Measurements from ENCODE around the gene FERMT1.

DNA sequence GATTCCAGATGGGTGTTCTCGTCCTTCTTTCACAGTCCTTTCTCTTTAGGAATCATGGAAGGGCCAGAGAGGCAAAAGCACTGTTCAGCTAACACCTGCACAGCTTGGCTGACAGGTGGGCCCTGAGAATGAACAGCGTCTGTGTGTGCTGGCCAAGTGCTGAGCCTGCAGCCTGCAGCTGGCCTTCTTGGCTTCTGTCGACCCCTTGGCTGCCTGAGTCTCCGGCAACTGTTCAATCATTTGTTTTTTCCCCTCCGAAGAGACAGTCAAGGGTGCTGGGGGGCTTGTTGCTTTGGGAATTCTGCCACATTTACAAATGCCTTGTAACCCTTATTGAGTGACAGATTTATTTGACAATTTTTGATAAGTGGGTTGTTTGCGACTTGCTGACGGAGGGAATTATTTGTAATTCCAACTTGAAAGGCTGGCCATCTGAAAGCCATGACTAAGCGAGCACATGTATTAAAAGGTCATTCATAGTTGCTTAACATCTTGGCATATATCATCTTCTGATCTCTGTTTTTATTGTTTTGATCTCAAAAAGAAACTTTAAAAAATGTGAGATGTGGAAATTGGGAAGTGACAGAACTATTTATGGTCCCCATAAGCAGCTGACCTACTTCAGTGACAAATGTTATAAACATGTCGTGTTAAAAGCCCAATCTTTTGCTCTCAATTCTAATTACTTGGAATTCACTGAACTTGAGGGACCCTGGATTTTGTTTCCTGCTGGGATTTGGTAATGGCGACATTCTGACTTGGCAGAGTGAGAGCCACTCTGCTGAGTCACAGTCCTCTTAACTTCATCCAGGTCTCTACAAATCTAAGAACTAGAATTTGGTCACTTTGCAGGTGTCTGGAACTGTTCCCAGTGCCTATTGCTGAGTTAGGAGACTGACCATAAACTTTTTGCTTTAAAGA, 41.9 kb upstream of the FERMT1 start:
- TF ChIP-seq CTCF (IDR thresholded peaks at IDR 0.05) (no peak), EZH2 (IDR thresholded peaks at IDR 0.05; ENCODE audit: borderline replicate concordance, insufficient read depth, low read depth, low read length, poor library complexity, severe bottlenecking) (no peak)

Measured in B cell (primary cell).